WERI-Rb-1 (cell line): ENCODE data around the gene SEPTIN10.

Experiments used
- DNase-seq: peaks from one replicate; pipeline ENCODE4 v3.0.0-alpha.2; 2020
- H3K27ac ChIP-seq: fragments of 250-450 bp; sonication (Bioruptor Pico); 2 replicates; pipeline ENCODE4 v1.5.1; 2020; ENCODE audit warnings: mild to moderate bottlenecking, moderate library complexity
- H3K27me3 ChIP-seq: fragments of 250-450 bp; sonication (Bioruptor Pico); 2 replicates; pipeline ENCODE4 v1.5.1; 2021; ENCODE audit warnings: mild to moderate bottlenecking, low read depth, moderate library complexity; ENCODE audit not compliant: insufficient read depth, severe bottlenecking
- H3K36me3 ChIP-seq: fragments of 250-450 bp; sonication (Bioruptor Pico); 2 replicates; pipeline ENCODE4 v1.5.1; 2020; ENCODE audit warnings: mild to moderate bottlenecking, moderate library complexity
- H3K4me3 ChIP-seq: 2 replicates; pipeline ENCODE4 v1.5.1; 2011; ENCODE audit warnings: low read depth, mild to moderate bottlenecking, control low read depth, low read length
- H3K9me3 ChIP-seq: fragments of 250-450 bp; sonication (Bioruptor Pico); 2 replicates; pipeline ENCODE4 v1.5.1; 2021; ENCODE audit warnings: mild to moderate bottlenecking, moderate library complexity; ENCODE audit not compliant: severe bottlenecking
- CTCF ChIP-seq: IDR thresholded peaks from 2 replicates; pipeline ENCODE4 v1.5.1; 2011; ENCODE audit warnings: low read depth, mild to moderate bottlenecking, control low read depth, inconsistent platforms, low read length

SEPTIN10 gene

GRCh38 chr2:109513749-109514588 lies 99.8 kb downstream of the SEPTIN10 start:
- Histone ChIP-seq H3K36me3 (no peaks in the 10 kb centered on the region), H3K27me3 (no peaks in the 10 kb centered on the region), H3K9me3 (no peaks in the 10 kb centered on the region), H3K27ac (no peak overlapping the region), H3K4me3 (no peak overlapping the region)
- DNase-seq: no peak
- TF ChIP-seq CTCF: no peak

DNA sequence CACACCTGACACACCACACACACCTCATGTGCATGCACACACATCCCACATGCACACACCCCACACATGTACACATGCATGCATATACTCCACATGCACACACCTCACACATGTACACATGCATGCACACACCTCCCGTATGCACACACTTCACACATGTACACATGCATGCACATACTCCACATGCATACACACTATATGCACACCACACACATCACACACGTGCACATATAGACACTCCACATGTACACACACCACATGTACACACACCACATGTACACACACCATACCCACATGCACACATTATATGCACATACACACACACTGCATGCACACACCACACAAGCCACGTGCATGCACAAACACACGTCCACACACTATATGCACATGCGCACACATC lies 100.5 kb downstream of the SEPTIN10 start:
- Histone ChIP-seq H3K27me3 (no peaks in the 10 kb centered on the region), H3K27ac (no peak overlapping the region), H3K9me3 (no peaks in the 10 kb centered on the region), H3K36me3 (no peaks in the 10 kb centered on the region), H3K4me3 (no peak overlapping the region)
- no peak for TF ChIP-seq CTCF
- no peak for DNase-seq

- TF ChIP-seq CTCF: no peak
- no peak for DNase-seq
- no peaks in the 10 kb centered on the region for H3K27me3 ChIP-seq
- H3K9me3 ChIP-seq: no peaks in the 10 kb centered on the region
- no peak overlapping the region for H3K4me3 ChIP-seq
- no peaks in the 10 kb centered on the region for H3K36me3 ChIP-seq
- no peak overlapping the region for H3K27ac ChIP-seq
Observed at GRCh38 chr2:109512076-109512475, 101.7 kb downstream of the SEPTIN10 start.

GRCh38 chr2:109511168-109511567 lies 102.6 kb downstream of the SEPTIN10 start:
- TF ChIP-seq CTCF: no peak
- no peak overlapping the region for H3K4me3 ChIP-seq
- no peaks in the 10 kb centered on the region for H3K27me3 ChIP-seq
- no peaks in the 10 kb centered on the region for H3K36me3 ChIP-seq
- H3K9me3 ChIP-seq: no peaks in the 10 kb centered on the region
- no peak for DNase-seq
- no peak overlapping the region for H3K27ac ChIP-seq

DNA sequence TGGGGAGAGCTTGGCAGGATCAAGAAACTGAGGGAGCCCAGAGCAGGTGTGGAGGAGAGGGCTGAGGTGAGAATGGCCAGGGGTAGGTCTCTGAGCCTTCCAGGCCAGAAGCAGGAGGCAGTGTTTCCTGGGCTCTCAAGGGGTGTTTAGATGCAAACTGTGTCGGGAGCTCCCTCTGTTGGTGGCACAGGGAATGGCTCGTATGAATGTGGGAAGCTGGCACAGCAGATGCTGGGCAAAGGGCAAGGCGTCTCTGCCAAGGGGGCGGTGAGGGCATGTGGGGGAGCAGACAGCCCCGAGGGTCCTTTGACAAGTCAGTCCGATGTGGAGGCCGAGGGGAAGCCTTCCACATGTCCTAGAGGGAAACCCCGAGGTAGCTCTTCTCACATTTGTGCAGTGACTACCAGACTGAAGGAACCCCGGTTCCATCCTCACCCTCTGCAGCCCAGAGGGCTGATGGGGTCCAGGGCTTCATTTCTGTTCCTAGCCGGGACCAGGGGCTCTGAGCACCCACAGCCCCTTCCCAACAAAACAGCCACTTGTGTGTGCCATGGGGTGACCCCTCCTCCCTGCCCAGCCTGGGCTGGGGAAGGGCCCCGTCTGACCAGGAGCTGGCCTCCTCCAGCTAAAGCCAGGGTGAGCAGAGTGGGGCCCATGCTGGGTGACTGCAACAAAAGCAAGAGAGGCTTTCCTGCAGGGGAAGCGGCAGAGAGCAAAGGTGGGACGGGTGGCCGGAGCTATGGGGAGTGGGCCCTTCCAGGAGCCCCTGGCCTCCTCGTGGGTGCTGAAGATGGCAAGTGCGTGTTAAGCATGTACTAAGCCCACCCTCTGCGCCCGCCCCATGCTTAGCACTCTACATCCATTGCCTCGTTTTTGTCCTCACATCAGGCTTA lies 103.4 kb downstream of the SEPTIN10 start:
- H3K4me3 ChIP-seq: no peak overlapping the region
- TF ChIP-seq CTCF: peak; percentile 96
- no peaks in the 10 kb centered on the region for H3K27me3 ChIP-seq
- DNase-seq: peak; percentile 79
- H3K36me3 ChIP-seq: no peaks in the 10 kb centered on the region
- H3K9me3 ChIP-seq: no peaks in the 10 kb centered on the region
- H3K27ac ChIP-seq: no peak overlapping the region
